ENCODE results near the gene ARSA. TPM values are rescaled to one million over a fixed set of nuclear protein-coding genes. Genes with fewer than 3 reads are reported as not detected.

Gene ARSA
- polyA plus RNA-seq, 3 donors = 11.9 to 85.2 (median 12.1) TPM

- Histone ChIP-seq H3K27ac (ENCODE audit: low read depth in 1 of 2, low read length in 2 of 2) (no peak overlapping the region), H3K9ac (ENCODE audit: insufficient read depth, low read length, poor library complexity, severe bottlenecking) (no peak overlapping the region), H3K36me3 (replicated peaks in 1 of 2; ENCODE audit: control insufficient read depth in 1 of 2, insufficient read depth in 2 of 2, low read length in 2 of 2) (no peaks in the 10 kb centered on the region), H4K20me1 (ENCODE audit: insufficient read depth, low read length) (no peaks in the 10 kb centered on the region), H3K4me3 (replicated peaks in 1 of 3; ENCODE audit: low read depth in 2 of 3, low read length in 3 of 3) (no peak overlapping the region), H3K4me2 (replicated peaks; ENCODE audit: extremely low read depth, low read length, poor library complexity, severe bottlenecking) (no peak overlapping the region), H2AFZ (ENCODE audit: insufficient read depth, low read depth, low read length, poor library complexity, severe bottlenecking) (no peak overlapping the region), H3K9me3 (replicated peaks in 1 of 2; ENCODE audit: control insufficient read depth in 1 of 2, insufficient read depth in 1 of 2, low read length in 2 of 2) (no peaks in the 10 kb centered on the region), H3K79me2 (ENCODE audit: insufficient read depth, low read length) (peaks cover 7% of the 10 kb centered on the region), H3K4me1 (ENCODE audit: control insufficient read depth in 1 of 2, insufficient read depth in 2 of 2, low read length in 2 of 2) (peaks cover 8 to 10% of the 10 kb centered on the region in 2 donors), H3K27me3 (ENCODE audit: control insufficient read depth in 2 of 2, insufficient read depth in 2 of 2, low read length in 2 of 2) (peaks cover 0 to 3% of the 10 kb centered on the region in 2 donors)
- no peak overlapping the region for H3K4me3 Mint-ChIP-seq
- TF ChIP-seq, protein P1, sequence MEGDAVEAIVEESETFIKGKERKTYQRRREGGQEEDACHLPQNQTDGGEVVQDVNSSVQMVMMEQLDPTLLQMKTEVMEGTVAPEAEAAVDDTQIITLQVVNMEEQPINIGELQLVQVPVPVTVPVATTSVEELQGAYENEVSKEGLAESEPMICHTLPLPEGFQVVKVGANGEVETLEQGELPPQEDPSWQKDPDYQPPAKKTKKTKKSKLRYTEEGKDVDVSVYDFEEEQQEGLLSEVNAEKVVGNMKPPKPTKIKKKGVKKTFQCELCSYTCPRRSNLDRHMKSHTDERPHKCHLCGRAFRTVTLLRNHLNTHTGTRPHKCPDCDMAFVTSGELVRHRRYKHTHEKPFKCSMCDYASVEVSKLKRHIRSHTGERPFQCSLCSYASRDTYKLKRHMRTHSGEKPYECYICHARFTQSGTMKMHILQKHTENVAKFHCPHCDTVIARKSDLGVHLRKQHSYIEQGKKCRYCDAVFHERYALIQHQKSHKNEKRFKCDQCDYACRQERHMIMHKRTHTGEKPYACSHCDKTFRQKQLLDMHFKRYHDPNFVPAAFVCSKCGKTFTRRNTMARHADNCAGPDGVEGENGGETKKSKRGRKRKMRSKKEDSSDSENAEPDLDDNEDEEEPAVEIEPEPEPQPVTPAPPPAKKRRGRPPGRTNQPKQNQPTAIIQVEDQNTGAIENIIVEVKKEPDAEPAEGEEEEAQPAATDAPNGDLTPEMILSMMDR (IDR thresholded peaks at IDR 0.05) = no peak
- H3K27me3 Mint-ChIP-seq (ENCODE audit: low read depth in 3 of 3) = peaks cover 4 to 15% (median 12%) of the 10 kb centered on the region in 3 donors
- H3K36me3 Mint-ChIP-seq = peaks cover 3% of the 10 kb centered on the region in 2 donors
- DNase-seq = no peak
- H3K9me3 Mint-ChIP-seq = no peaks in the 10 kb centered on the region
- no peak overlapping the region for H3K27ac Mint-ChIP-seq
- WGBS (ENCODE audit: insufficient coverage) = 100% methylated on average over 5 of the region's 5 CpGs
- intact Hi-C loops (cut with micrococcal nuclease) = no loop called here
- H3K4me1 Mint-ChIP-seq = peaks cover 8% of the 10 kb centered on the region
Measured at GRCh38 chr22:50587407-50587806, 40.5 kb downstream of the ARSA start.

DNA sequence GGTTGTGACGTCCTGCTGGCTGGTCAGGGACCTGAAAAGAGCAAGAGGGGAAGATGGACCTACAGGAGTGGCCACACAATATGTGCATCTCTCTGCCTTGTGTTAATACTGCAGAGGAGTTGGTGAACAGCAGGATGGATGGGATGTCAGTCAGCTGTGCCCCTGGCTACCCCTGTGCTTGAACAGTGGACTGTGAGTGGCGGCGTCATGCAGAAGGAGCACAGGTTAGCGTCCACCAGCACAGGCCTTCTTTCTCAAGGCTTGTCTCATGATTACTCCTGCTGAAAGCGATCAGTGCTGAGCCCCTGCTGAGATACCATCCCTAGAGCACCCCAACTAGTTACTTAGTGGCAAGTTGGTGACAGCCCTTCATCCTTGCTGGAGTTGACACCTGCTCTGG is 41.5 kb downstream of the ARSA start:
- Mint-ChIP-seq H3K36me3 (peaks cover 2 to 5% of the 10 kb centered on the region in 2 donors), H3K4me1 (peaks cover 14% of the 10 kb centered on the region), H3K27ac (peak overlapping the region in 1 of 7 donors; percentile 10), H3K9me3 (no peaks in the 10 kb centered on the region), H3K4me3 (no peak overlapping the region), H3K27me3 (ENCODE audit: low read depth in 3 of 3) (peaks cover 4 to 15% (median 12%) of the 10 kb centered on the region in 3 donors)
- Histone ChIP-seq H3K4me3 (replicated peaks in 1 of 3; ENCODE audit: low read depth in 2 of 3, low read length in 3 of 3) (no peak overlapping the region), H4K20me1 (ENCODE audit: insufficient read depth, low read length) (peaks cover 7% of the 10 kb centered on the region), H2AFZ (ENCODE audit: insufficient read depth, low read depth, low read length, poor library complexity, severe bottlenecking) (no peak overlapping the region), H3K4me1 (ENCODE audit: control insufficient read depth in 1 of 2, insufficient read depth in 2 of 2, low read length in 2 of 2) (peaks cover 15 to 20% of the 10 kb centered on the region in 2 donors), H3K4me2 (replicated peaks; ENCODE audit: extremely low read depth, low read length, poor library complexity, severe bottlenecking) (no peak overlapping the region), H3K9me3 (replicated peaks in 1 of 2; ENCODE audit: control insufficient read depth in 1 of 2, insufficient read depth in 1 of 2, low read length in 2 of 2) (no peaks in the 10 kb centered on the region), H3K79me2 (ENCODE audit: insufficient read depth, low read length) (peaks cover 17% of the 10 kb centered on the region), H3K36me3 (replicated peaks in 1 of 2; ENCODE audit: control insufficient read depth in 1 of 2, insufficient read depth in 2 of 2, low read length in 2 of 2) (no peaks in the 10 kb centered on the region), H3K9ac (ENCODE audit: insufficient read depth, low read length, poor library complexity, severe bottlenecking) (no peak overlapping the region), H3K27me3 (ENCODE audit: control insufficient read depth in 2 of 2, insufficient read depth in 2 of 2, low read length in 2 of 2) (peaks cover 0 to 3% of the 10 kb centered on the region in 2 donors), H3K27ac (ENCODE audit: low read depth in 1 of 2, low read length in 2 of 2) (no peak overlapping the region)
- WGBS (ENCODE audit: insufficient coverage) = 95% methylated on average over 4 of the region's 5 CpGs
- intact Hi-C loops (cut with micrococcal nuclease) = no loop called here
- TF ChIP-seq, protein P1 (IDR thresholded peaks at IDR 0.05) = no peak
- DNase-seq = no peak

Measured in CD14-positive monocyte (primary cell).